Cardiac muscle cell (in vitro differentiated cells and primary cell): ENCODE data around the gene TK1. TPM values are rescaled to one million over a fixed set of nuclear protein-coding genes. Genes with fewer than 3 reads are reported as not detected.
A peak's percentile ranks its signal among the peaks of the same experiment; 100 is the strongest.

ENCODE experiments used
- DNase-seq, 2 donors: peaks; one replicate each; pipeline versions ENCODE4 v3.0.0 to v3.0.0-alpha.2; 2010 to 2017; ENCODE audit warnings: low read depth in 1 of 2, low spot score in 1 of 2
- H3K27ac ChIP-seq: fragments of 200-600 bp; sonication (generic); 2 replicates; pipeline ENCODE4 v1.5.1; 2016
- H3K27me3 ChIP-seq: fragments of 200-600 bp; sonication (generic); 2 replicates; pipeline ENCODE4 v1.6.0; 2016; ENCODE audit warnings: control low read depth
- H3K36me3 ChIP-seq: fragments of 200-600 bp; sonication (generic); 2 replicates; pipeline ENCODE4 v1.5.1; 2016; ENCODE audit warnings: control low read depth
- H3K4me1 ChIP-seq: fragments of 200-600 bp; sonication (generic); 2 replicates; pipeline ENCODE4 v1.8.1; 2017; ENCODE audit warnings: low read depth, mild to moderate bottlenecking, mixed run types
- H3K4me3 ChIP-seq: fragments of 200-600 bp; sonication (generic); 2 replicates; pipeline ENCODE4 v1.5.1; 2016; ENCODE audit warnings: mild to moderate bottlenecking
- H3K9me3 ChIP-seq: fragments of 200-600 bp; sonication (generic); 2 replicates; pipeline ENCODE4 v1.5.1; 2017; ENCODE audit warnings: low read depth, mild to moderate bottlenecking, control low read depth
- CTCF ChIP-seq: IDR thresholded peaks from 2 replicates; pipeline ENCODE4 v1.5.1; 2012; ENCODE audit warnings: low read depth, mild to moderate bottlenecking, low read length
- polyA plus RNA-seq: library from polyadenylated mRNA; unstranded; fragments of >200 nt; fragmentation: Nextera tagmentation; extraction: Ambion mirVana; gene quantifications from 2 replicates; pipeline ENCODE4 v1.2.1, GENCODE V29; 2016
- total RNA-seq: library from RNA; depleted of rRNA; stranded (reverse); fragments of >200 nt; gene quantifications from 2 replicates; pipeline ENCODE4 v1.2.3, GENCODE V29; 2016

The TK1 gene
- total and polyA plus RNA-seq, 2 experiments from 2014 or later: 21.1 to 57.5 TPM

GRCh38 chr17:78223061-78223460 lies 36.2 kb upstream of the TK1 start:
- TF ChIP-seq CTCF: no peak
- Histone ChIP-seq H3K27ac (no peak overlapping the region), H3K4me3 (no peak overlapping the region)

GRCh38 chr17:78219396-78220150 lies 32.7 kb upstream of the TK1 start:
- TF ChIP-seq CTCF: no peak
- H3K4me3 ChIP-seq: no peak overlapping the region
- H3K36me3 ChIP-seq: no peaks in the 10 kb centered on the region
- peak in 1 of 2 donors; percentile 61 for DNase-seq
- no peaks in the 10 kb centered on the region for H3K27me3 ChIP-seq
- H3K27ac ChIP-seq: peak overlapping the region; percentile 54
- peaks cover 5% of the 10 kb centered on the region for H3K4me1 ChIP-seq
- H3K9me3 ChIP-seq: no peaks in the 10 kb centered on the region

More at GRCh38 chr17:78223061-78223460, 36.2 kb upstream of the TK1 start:
- Histone ChIP-seq H3K9me3 (no peaks in the 10 kb centered on the region), H3K27me3 (peaks cover 6% of the 10 kb centered on the region), H3K36me3 (no peaks in the 10 kb centered on the region), H3K4me1 (peaks cover 5% of the 10 kb centered on the region)
- no peak for DNase-seq

GRCh38 chr17:78214706-78215061 lies 27.8 kb upstream of the TK1 start:
- no peaks in the 10 kb centered on the region for H3K9me3 ChIP-seq
- H3K4me1 ChIP-seq: peaks cover 5% of the 10 kb centered on the region
- H3K36me3 ChIP-seq: no peaks in the 10 kb centered on the region
- no peaks in the 10 kb centered on the region for H3K27me3 ChIP-seq
- no peak for DNase-seq
- peak overlapping the region; percentile 61 for H3K27ac ChIP-seq
- H3K4me3 ChIP-seq: peak overlapping the region; percentile 62
- TF ChIP-seq CTCF: no peak

GRCh38 chr17:78214016-78214705 lies 27.3 kb upstream of the TK1 start, which contains the start of gene BIRC5:
BIRC5 (plus strand) TSS chr17:78214253; CDS start chr17:78214317, 64 bp downstream.
- Histone ChIP-seq H3K4me3 (peak within 1 kb of the TSS; percentile 62), H3K4me1 (no peaks in the 10 kb centered on the region), H3K27me3 (no peaks in the 10 kb centered on the region), H3K36me3 (no peaks in the 10 kb centered on the region), H3K9me3 (no peaks in the 10 kb centered on the region), H3K27ac (peak within 1 kb of the TSS; percentile 61)
- DNase-seq: peak; percentile 89 to 97
- TF ChIP-seq CTCF: no peak

- no peak for DNase-seq
- Histone ChIP-seq H3K4me3 (no peak overlapping the region), H3K9me3 (no peaks in the 10 kb centered on the region), H3K27ac (no peak overlapping the region), H3K27me3 (no peaks in the 10 kb centered on the region), H3K36me3 (no peaks in the 10 kb centered on the region), H3K4me1 (no peaks in the 10 kb centered on the region)
- TF ChIP-seq CTCF: no peak
Observed at GRCh38 chr17:78211032-78211431, 24.2 kb upstream of the TK1 start.
